NCI-H526 (cell line): Measurements from ENCODE around the gene ZSCAN26.
"Not testable (repeated sequence)": the region's sequence is repeated elsewhere in the genome, so short reads cannot be mapped to it uniquely, and the experiment has no call there.

Source experiments
- DNase-seq, 2 experiments: peaks; one replicate each; lab custom pipeline; 2025; lab: John Stamatoyannopoulos, UW

Gene ZSCAN26

GRCh38 chr6:28257042-28257441 is 9.9 kb upstream of the ZSCAN26 start:
- no peak for DNase-seq

- DNase-seq = no peak
Measured at GRCh38 chr6:28258877-28259777, 7.8 kb upstream of the ZSCAN26 start, which contains the start of gene NKAPL. Gene NKAPL, plus strand, starts transcription at chr6:28259297. Its CDS starts 75 bp downstream, at chr6:28259372.

GRCh38 chr6:28263922-28264321 is 3.0 kb upstream of the ZSCAN26 start:
- no peak for DNase-seq

DNA sequence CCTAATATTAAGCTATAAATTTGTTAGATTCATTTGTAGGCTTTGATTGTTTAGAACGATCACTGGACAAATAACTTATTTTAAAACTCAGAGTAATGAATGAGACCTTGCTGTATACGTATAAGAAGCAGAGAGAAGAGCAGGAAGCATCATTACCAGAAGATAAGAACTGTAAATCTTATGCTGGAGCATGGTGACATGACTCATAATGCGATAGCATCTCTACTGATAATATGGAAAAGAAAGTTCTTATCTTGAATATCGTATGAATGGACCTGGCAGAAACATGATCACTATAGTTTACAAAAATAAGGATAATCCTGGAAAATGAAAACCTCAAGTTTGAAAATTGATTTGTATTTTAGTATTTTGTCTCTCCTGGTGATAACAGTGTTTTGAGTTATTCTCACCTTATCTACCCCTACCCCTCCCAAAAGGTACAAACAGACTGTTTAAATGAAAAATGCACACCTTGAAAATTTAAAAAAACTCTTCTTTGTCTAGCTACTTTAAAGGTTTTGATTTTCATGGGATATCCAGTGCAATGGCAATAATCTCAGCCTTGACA is 2.0 kb upstream of the ZSCAN26 start:
- no peak for DNase-seq

GRCh38 chr6:28266563-28266961 is 381 bp upstream of the ZSCAN26 start:
- DNase-seq = no peak

DNA sequence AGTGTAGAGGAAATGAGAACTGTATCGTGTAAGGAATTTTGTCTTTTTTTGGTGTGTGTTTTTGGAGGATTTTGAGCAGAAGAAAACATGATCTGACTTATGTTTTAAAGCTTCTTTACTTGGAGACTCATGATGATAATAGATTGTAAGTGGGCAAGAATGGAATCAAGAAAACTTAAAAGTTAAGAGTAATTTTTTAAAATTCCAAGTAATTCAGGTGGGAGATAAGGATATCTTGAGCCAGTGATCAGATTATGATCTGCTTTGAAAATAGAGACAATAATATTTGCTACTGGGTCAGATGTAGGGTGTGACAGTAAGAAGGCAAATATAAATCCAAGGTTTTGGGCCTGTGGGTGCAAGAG is 734 bp downstream of the ZSCAN26 start:
- DNase-seq = no peak

GRCh38 chr6:28269492-28269891 is 2.5 kb downstream of the ZSCAN26 start:
- no peak for DNase-seq

- DNase-seq = no peak
Measured at GRCh38 chr6:28274888-28275287, 7.9 kb downstream of the ZSCAN26 start.

- no peak for DNase-seq
Measured at GRCh38 chr6:28277746-28278145, 10.8 kb downstream of the ZSCAN26 start.

GRCh38 chr6:28280595-28281287 is 13.8 kb downstream of the ZSCAN26 start:
- DNase-seq = no peak

- peak; percentile 63 to 92 for DNase-seq
Measured at GRCh38 chr6:28281288-28282064, 14.5 kb downstream of the ZSCAN26 start, which contains the start of gene PGBD1. Gene PGBD1, plus strand, starts transcription at chr6:28281572. Its CDS starts 2,242 bp downstream, at chr6:28283814.

- DNase-seq = no peak
Measured at GRCh38 chr6:28282926-28283325, 16.0 kb downstream of the ZSCAN26 start.

- no peak for DNase-seq
Measured at GRCh38 chr6:28291573-28291972, 24.6 kb downstream of the ZSCAN26 start.

GRCh38 chr6:28295326-28295725 is 28.4 kb downstream of the ZSCAN26 start:
- DNase-seq = no peak

DNA sequence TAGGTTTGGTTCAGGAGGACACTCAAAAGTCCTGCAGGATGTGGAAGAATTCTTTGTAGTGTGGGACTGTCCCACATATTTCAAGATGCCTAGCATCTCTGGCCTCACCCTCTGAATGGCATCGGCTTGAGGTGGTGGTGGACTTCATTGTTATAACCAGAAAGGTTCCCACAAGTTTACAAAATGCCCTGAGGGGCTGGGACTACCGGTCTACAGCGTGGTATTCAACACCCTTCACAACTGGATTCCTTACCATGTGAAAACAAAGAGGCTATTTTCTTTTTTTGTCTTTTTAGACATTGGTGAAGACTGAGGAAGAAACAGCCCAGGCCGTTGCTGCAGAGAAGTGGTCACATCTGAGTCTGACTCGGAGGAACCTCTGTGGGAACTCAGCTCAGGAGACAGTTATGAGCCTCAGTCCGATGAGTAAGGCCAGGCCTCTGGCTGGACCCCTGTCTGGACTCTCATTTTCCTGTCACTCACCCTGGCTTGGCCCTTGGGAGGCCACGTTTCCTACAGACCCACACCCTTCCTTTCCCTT is 29.6 kb downstream of the ZSCAN26 start:
- no peak for DNase-seq

DNA sequence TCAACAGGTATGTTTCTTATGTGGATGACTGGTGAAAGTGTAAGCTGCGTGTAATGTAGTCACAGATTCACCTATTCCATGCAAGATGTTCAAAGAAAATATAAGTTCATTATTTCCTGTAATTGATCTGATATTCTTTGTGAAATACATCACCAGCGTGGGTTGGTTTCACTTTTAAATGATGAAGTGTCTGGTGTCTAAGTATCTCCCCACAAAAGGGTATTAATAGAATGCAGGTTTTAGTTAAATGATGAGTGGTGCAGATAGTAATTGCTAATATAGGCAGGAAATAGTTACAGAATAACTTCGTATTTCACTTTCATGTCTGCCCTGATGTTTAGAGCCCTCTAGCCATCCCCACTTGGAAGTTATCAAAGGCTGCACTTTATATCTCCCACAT is 36.6 kb downstream of the ZSCAN26 start:
- no peak for DNase-seq

DNA sequence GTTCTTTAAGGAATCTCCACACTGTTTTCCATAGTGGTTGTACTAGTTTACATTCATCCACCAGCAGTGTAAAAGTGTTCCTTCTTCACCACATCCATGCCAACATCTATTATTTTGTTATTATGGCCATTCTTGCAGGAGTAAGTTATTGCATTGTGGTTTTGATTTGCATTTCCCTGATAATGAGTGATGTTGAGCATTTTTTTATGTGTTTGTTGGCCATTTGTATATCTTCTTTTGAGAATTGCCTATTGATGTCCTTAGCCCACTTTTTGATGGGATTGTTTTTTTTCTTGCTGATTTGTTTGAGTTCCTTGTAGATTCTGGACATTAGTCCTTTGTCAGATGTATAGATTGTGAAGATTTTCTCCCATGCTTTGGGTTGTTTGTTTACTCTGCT is 39.4 kb downstream of the ZSCAN26 start:
- DNase-seq = not testable (repeated sequence)

GRCh38 chr6:28311139-28311823 is 44.3 kb downstream of the ZSCAN26 start:
- no peak for DNase-seq

GRCh38 chr6:28312939-28313338 is 46.0 kb downstream of the ZSCAN26 start:
- no peak for DNase-seq

GRCh38 chr6:28315628-28316027 is 48.7 kb downstream of the ZSCAN26 start:
- DNase-seq = no peak

- not testable (repeated sequence) for DNase-seq
Measured at GRCh38 chr6:28317866-28318265, 50.9 kb downstream of the ZSCAN26 start.
